ENCODE measurements around the gene POFUT1. TPM values are rescaled to one million over a fixed set of nuclear protein-coding genes. Genes with fewer than 3 reads are reported as not detected.

The POFUT1 gene
- polyA plus RNA-seq, 2 of the 4 experiments (the other 2 are of a cell fraction): 29.6 to 43.9 TPM

DNA sequence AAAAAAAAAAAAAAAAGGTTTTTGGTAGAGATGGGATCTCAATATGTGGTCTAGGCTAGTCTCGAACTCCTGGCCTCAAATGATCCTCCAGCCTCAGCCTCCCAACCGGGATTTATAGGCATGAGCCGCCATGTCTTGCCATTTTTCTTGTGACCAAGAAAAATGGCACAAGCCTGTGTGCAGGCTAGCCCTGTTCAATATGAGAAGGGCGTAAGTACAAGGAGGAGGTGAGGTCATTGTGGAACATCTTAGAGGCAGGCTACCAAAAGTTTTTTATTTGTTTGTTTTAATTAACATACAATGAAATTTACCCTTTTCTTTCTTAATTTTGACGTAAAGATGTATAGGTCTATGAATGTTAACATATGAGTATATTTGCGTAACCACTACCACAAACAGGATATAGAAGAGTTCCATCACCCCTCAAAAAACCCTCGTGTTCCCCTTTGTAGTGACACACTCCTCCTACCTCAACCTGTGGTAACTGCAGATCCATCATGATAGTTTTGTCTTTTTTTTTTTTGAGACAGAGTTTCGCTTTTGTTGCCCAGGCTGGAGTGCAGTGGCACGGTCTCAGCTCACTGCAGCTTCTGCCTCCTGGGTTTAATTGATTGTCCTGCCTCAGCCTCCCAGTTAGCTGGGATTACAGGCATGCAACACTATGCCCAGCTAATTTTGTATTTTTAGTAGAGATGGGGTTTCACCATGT is 41.5 kb downstream of the POFUT1 start:
- Histone ChIP-seq H3K4me2 (no peak overlapping the region), H3K4me3 (no peak overlapping the region), H3K9me3 (no peaks in the 10 kb centered on the region), H3K27ac (no peak overlapping the region), H3K4me1 (peaks cover 5% of the 10 kb centered on the region; the same call in 2 of the 3 replicates)
- CTCF ChIA-PET: interaction anchor here (0.9 kb wide), 1 partner anchor 8 kb away, joined by 3 read pairs; no protein-coding TSS in a partner anchor
- 73% methylated on average over 9 of the region's 9 CpGs for WGBS (ENCODE audit: missing lambda C conversion rate)
- ATAC-seq (no peak; a peak in 1 of 6 replicates), FAIRE-seq (no peak), DNase-seq (ENCODE audit: low read depth in 1 of 2, low spot score in 1 of 2) (no peak)
- POLR2A ChIA-PET: no interaction called here
- no peak for TF ChIP-seq HEYL (CRISPR knock-in tag; IDR thresholded peaks at IDR 0.05)
- no peak for TF ChIP-seq GATA3 (IDR thresholded peaks at IDR 0.05; ENCODE audit: borderline replicate concordance)
- TF ChIP-seq, protein P1, sequence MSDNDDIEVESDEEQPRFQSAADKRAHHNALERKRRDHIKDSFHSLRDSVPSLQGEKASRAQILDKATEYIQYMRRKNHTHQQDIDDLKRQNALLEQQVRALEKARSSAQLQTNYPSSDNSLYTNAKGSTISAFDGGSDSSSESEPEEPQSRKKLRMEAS (IDR thresholded peaks at IDR 0.05): no peak
- TF ChIP-seq, protein P2, sequence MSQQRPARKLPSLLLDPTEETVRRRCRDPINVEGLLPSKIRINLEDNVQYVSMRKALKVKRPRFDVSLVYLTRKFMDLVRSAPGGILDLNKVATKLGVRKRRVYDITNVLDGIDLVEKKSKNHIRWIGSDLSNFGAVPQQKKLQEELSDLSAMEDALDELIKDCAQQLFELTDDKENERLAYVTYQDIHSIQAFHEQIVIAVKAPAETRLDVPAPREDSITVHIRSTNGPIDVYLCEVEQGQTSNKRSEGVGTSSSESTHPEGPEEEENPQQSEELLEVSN (IDR thresholded peaks at IDR 0.05; ENCODE audit: borderline replicate concordance, low read depth): no peak
- no peak for TF ChIP-seq FOSB (CRISPR knock-in tag; IDR thresholded peaks at IDR 0.05)
- TF ChIP-seq, protein P3, sequence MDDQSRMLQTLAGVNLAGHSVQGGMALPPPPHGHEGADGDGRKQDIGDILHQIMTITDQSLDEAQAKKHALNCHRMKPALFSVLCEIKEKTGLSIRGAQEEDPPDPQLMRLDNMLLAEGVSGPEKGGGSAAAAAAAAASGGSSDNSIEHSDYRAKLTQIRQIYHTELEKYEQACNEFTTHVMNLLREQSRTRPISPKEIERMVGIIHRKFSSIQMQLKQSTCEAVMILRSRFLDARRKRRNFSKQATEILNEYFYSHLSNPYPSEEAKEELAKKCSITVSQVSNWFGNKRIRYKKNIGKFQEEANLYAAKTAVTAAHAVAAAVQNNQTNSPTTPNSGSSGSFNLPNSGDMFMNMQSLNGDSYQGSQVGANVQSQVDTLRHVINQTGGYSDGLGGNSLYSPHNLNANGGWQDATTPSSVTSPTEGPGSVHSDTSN (IDR thresholded peaks at IDR 0.05): no peak
- TF ChIP-seq TP53 (CRISPR knock-in tag; IDR thresholded peaks at IDR 0.05): no peak
- TF ChIP-seq PHF8 (IDR thresholded peaks at IDR 0.05; ENCODE audit: borderline replicate concordance, low read depth): no peak
- TF ChIP-seq KDM1A (IDR thresholded peaks at IDR 0.05; ENCODE audit: low read depth): no peak
- TF ChIP-seq JUN (IDR thresholded peaks at IDR 0.05): no peak
- no peak for TF ChIP-seq RCOR1 (IDR thresholded peaks at IDR 0.05; ENCODE audit: low read depth, low read length)
- TF ChIP-seq, protein P4, sequence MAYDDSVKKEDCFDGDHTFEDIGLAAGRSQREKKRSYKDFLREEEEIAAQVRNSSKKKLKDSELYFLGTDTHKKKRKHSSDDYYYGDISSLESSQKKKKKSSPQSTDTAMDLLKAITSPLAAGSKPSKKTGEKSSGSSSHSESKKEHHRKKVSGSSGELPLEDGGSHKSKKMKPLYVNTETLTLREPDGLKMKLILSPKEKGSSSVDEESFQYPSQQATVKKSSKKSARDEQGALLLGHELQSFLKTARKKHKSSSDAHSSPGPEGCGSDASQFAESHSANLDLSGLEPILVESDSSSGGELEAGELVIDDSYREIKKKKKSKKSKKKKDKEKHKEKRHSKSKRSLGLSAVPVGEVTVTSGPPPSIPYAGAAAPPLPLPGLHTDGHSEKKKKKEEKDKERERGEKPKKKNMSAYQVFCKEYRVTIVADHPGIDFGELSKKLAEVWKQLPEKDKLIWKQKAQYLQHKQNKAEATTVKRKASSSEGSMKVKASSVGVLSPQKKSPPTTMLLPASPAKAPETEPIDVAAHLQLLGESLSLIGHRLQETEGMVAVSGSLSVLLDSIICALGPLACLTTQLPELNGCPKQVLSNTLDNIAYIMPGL (CRISPR knock-in tag; IDR thresholded peaks at IDR 0.05; ENCODE audit: borderline replicate concordance): no peak

DNA sequence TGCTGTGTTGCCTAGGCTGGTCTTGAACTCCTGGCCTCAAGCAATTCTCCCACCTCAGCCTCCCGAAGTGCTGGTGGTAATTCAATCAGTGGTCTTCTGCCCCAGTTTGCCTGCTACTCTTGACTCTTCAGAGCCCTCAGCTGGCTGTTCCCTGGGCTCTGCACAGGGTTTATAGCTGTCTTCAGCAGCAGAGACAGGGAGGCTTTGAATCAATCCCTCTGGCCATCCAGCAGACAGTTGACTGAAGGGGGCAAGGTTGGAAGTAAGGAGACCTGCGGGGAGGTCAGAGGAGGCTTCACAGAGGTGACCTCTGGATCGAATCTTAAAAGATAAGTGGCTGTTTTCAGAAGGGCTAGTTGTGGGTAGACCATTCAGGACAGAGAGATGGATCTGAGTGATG is 43.8 kb downstream of the POFUT1 start:
- no peak overlapping the region for H3K27ac ChIP-seq
- 7% methylated on average over 3 of the region's 3 CpGs for WGBS (ENCODE audit: missing lambda C conversion rate)
- ChIA-PET POLR2A (no interaction called here), CTCF (no interaction called here)
- no peak for FAIRE-seq
- no peak overlapping the region for H3K4me3 ChIP-seq
- DNase-seq (ENCODE audit: low read depth in 1 of 2, low spot score in 1 of 2): no peak
- ATAC-seq: 0 out of 6 replicates have a peak, but pooled peaks have one; percentile 18 to 43
- H3K4me2 ChIP-seq: no peak overlapping the region
- peaks cover 15% of the 10 kb centered on the region for H3K4me1 ChIP-seq
- TF ChIP-seq PHF8 (IDR thresholded peaks at IDR 0.05; ENCODE audit: borderline replicate concordance, low read depth): no peak
- no peaks in the 10 kb centered on the region for H3K9me3 ChIP-seq

DNA sequence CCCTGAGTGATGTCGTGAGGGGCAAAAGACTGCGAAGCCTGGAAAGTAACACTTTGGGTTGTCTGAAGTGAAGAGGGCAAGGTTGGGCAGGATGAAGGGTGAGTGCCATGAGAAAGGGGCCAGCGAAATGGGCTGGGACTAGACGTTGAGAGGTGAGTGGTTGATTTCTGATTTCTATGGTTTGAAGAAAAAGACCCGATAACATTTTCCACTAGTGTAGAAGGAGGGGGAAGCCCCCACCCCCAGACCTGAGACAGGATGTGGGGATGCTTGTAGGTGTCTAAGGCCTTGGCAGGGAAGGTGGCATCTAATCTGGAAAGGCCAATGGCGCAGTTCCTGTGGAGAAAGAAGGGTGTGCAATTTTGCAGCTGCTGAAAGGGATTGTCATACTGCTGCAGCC is 44.5 kb downstream of the POFUT1 start:
- H3K4me2 ChIP-seq: no peak overlapping the region
- CTCF ChIA-PET: no interaction called here
- ATAC-seq: no peak
- POLR2A ChIA-PET: no interaction called here
- no peaks in the 10 kb centered on the region for H3K9me3 ChIP-seq
- H3K4me1 ChIP-seq: peaks cover 23% of the 10 kb centered on the region
- no peak overlapping the region for H3K4me3 ChIP-seq
- no peak for FAIRE-seq
- DNase-seq (ENCODE audit: low read depth in 1 of 2, low spot score in 1 of 2): no peak
- no peak overlapping the region for H3K27ac ChIP-seq
- 88% methylated on average over 6 of the region's 6 CpGs for WGBS (ENCODE audit: missing lambda C conversion rate)
- TF ChIP-seq HOXB13 (CRISPR knock-in tag; IDR thresholded peaks at IDR 0.05; ENCODE audit: low read depth) (no peak), FOSL2 (IDR thresholded peaks at IDR 0.05) (no peak), FOSL2 (CRISPR knock-in tag; IDR thresholded peaks at IDR 0.05) (no peak), MAFK (IDR thresholded peaks at IDR 0.05; ENCODE audit: partially characterized antibody) (no peak), GATA3 (IDR thresholded peaks at IDR 0.05; ENCODE audit: borderline replicate concordance) (no peak), KDM1A (IDR thresholded peaks at IDR 0.05; ENCODE audit: low read depth) (no peak), BHLHE40 (IDR thresholded peaks at IDR 0.05; ENCODE audit: low read depth, low read length) (no peak), MAZ (IDR thresholded peaks at IDR 0.05; ENCODE audit: borderline replicate concordance, low read depth, low read length) (no peak), CHD2 (IDR thresholded peaks at IDR 0.05; ENCODE audit: low read length, partially characterized antibody) (no peak), RNF2 (IDR thresholded peaks at IDR 0.05; ENCODE audit: borderline replicate concordance, low read depth) (no peak), EHMT2 (IDR thresholded peaks at IDR 0.05; ENCODE audit: low read depth) (no peak), TP53 (CRISPR knock-in tag; IDR thresholded peaks at IDR 0.05) (no peak), SMC3 (IDR thresholded peaks at IDR 0.05) (no peak), NR3C1 (IDR thresholded peaks at IDR 0.05) (no peak)
- TF ChIP-seq, protein P3 (IDR thresholded peaks at IDR 0.05): no peak
- TF ChIP-seq, protein P5, sequence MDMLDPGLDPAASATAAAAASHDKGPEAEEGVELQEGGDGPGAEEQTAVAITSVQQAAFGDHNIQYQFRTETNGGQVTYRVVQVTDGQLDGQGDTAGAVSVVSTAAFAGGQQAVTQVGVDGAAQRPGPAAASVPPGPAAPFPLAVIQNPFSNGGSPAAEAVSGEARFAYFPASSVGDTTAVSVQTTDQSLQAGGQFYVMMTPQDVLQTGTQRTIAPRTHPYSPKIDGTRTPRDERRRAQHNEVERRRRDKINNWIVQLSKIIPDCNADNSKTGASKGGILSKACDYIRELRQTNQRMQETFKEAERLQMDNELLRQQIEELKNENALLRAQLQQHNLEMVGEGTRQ (IDR thresholded peaks at IDR 0.05): no peak
- TF ChIP-seq, protein P2 (IDR thresholded peaks at IDR 0.05; ENCODE audit: borderline replicate concordance, low read depth): no peak

All from A549 (cell line).